HepG2 (cell line): ENCODE results near the gene STOML2. TPM values are rescaled to one million over a fixed set of nuclear protein-coding genes. Genes with fewer than 3 reads are reported as not detected.
A peak's percentile ranks its signal among the peaks of the same experiment; 100 is the strongest.

ENCODE experiments used
- MAFF ChIP-seq: IDR thresholded peaks from 2 replicates; pipeline ENCODE4 v1.6.1; 2011; ENCODE audit warnings: low read depth, low read length, improper control_type of control experiment
- PAWR ChIP-seq: sonication (generic); formaldehyde crosslinking; IDR thresholded peaks from 2 replicates; pipeline ENCODE4 v1.4.0; 2020; ENCODE audit warnings: missing genetic modification reagents, mild to moderate bottlenecking, borderline replicate concordance
- STAG1 ChIP-seq: sonication (generic); formaldehyde crosslinking; IDR thresholded peaks from 2 replicates; pipeline ENCODE4 v1.4.0; 2020; ENCODE audit warnings: missing genetic modification reagents
- ZC3H13 ChIP-seq: sonication (generic); formaldehyde crosslinking; IDR thresholded peaks from 2 replicates; pipeline ENCODE4 v1.8.1; 2023; ENCODE audit warnings: mild to moderate bottlenecking, missing genetic modification reagents, moderate library complexity
- ZKSCAN5 ChIP-seq: sonication (generic); formaldehyde crosslinking; IDR thresholded peaks from 2 replicates; pipeline ENCODE4 v1.5.1; 2020; ENCODE audit warnings: mild to moderate bottlenecking, missing genetic modification reagents
- ZMYM3 ChIP-seq: sonication (generic); formaldehyde crosslinking; IDR thresholded peaks from 2 replicates; pipeline ENCODE4 v1.5.1; 2020; ENCODE audit warnings: mild to moderate bottlenecking, missing genetic modification reagents
- ZNF180 ChIP-seq: sonication (generic); formaldehyde crosslinking; IDR thresholded peaks from 2 replicates; pipeline ENCODE4 v1.4.0; 2020; ENCODE audit warnings: low read depth, missing genetic modification reagents, borderline replicate concordance
- ZNF354B ChIP-seq: sonication (generic); formaldehyde crosslinking; IDR thresholded peaks from 2 replicates; pipeline ENCODE4 v1.8.0; 2022; ENCODE audit warnings: mild to moderate bottlenecking, missing genetic modification reagents
- polyA plus RNA-seq, 8 experiments: library from polyadenylated mRNA; depleted of rRNA in 3 of 8; stranded (reverse) in 7 of 8; unstranded in 1 of 8; fragments of >200 nt; fragmentation: Illumina TruSeq in 4 of 8; extraction: Trizol in 4 of 8; gene quantifications; 2 replicates each; pipeline versions ENCODE4 v1.2.1 to v1.2.3, GENCODE V29; 2011 to 2016; ENCODE audit warnings: low read depth in 4 of 8, missing spikeins in 1 of 8, mixed read lengths in 1 of 8; ENCODE audit not compliant: insufficient read depth in 1 of 8
- total RNA-seq, 5 experiments: library from RNA; depleted of rRNA; stranded (reverse); fragments of >200 nt; fragmentation: Illumina TruSeq; extraction: Trizol; gene quantifications; 2 replicates each; pipeline ENCODE4 v1.2.3, GENCODE V29; 2016; ENCODE audit warnings: low read depth in 1 of 5
- TF ChIP-seq, protein P1 (sequence below): sonication (generic); formaldehyde crosslinking; IDR thresholded peaks from 2 replicates; pipeline ENCODE4 v1.5.0; 2020; ENCODE audit warnings: mild to moderate bottlenecking, missing genetic modification reagents, borderline replicate concordance
- TF ChIP-seq, protein P2 (sequence below), 2 experiments: sonication (generic) in 1 of 2; formaldehyde crosslinking in 1 of 2; IDR thresholded peaks; 2 replicates each; pipeline versions ENCODE4 v1.5.1 to v1.6.1; 2011 to 2020; ENCODE audit warnings: borderline replicate concordance in 1 of 2, low read depth in 1 of 2, low read length in 1 of 2, mild to moderate bottlenecking in 1 of 2, missing genetic modification reagents in 1 of 2, moderate library complexity in 1 of 2
- TF ChIP-seq, protein P3 (sequence below): sonication (generic); formaldehyde crosslinking; IDR thresholded peaks from 2 replicates; pipeline ENCODE4 v1.4.0; 2020; ENCODE audit warnings: missing genetic modification reagents
- TF ChIP-seq, protein P4 (sequence below): IDR thresholded peaks from 2 replicates; pipeline ENCODE4 v1.6.1; 2016; ENCODE audit warnings: missing compliant biosample characterization, missing genetic modification reagents, borderline replicate concordance
- TF ChIP-seq, protein P5 (sequence below): sonication (generic); formaldehyde crosslinking; conservative IDR thresholded peaks from 2 replicates; pipeline ENCODE4 v1.4.0; 2020; ENCODE audit warnings: mild to moderate bottlenecking, missing genetic modification reagents, moderate library complexity

The STOML2 gene
- total and polyA plus RNA-seq, 2 of the 13 experiments (the other 11 are each of a cell fraction or from before 2014, with no cell fraction given), result 245 to 250 TPM

DNA sequence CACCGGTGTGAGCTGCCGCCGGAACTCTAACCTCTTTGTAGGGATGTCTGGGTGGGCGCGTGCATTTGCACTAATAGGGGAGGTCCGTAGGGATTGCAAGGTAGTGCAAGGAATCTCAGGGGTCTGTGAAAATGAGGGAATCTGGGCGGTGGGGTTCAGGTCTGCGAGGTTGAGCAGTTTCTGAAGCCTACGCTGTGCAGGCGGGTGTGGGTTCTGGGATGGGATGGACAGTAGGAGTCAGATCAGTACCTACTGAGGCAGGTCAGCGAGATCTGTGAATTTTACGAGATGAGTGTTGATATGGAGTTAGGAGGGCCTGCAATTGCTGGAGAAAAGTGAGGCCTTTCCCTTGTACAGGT is 13.6 kb upstream of the STOML2 start (continued):
- TF ChIP-seq, protein P1, sequence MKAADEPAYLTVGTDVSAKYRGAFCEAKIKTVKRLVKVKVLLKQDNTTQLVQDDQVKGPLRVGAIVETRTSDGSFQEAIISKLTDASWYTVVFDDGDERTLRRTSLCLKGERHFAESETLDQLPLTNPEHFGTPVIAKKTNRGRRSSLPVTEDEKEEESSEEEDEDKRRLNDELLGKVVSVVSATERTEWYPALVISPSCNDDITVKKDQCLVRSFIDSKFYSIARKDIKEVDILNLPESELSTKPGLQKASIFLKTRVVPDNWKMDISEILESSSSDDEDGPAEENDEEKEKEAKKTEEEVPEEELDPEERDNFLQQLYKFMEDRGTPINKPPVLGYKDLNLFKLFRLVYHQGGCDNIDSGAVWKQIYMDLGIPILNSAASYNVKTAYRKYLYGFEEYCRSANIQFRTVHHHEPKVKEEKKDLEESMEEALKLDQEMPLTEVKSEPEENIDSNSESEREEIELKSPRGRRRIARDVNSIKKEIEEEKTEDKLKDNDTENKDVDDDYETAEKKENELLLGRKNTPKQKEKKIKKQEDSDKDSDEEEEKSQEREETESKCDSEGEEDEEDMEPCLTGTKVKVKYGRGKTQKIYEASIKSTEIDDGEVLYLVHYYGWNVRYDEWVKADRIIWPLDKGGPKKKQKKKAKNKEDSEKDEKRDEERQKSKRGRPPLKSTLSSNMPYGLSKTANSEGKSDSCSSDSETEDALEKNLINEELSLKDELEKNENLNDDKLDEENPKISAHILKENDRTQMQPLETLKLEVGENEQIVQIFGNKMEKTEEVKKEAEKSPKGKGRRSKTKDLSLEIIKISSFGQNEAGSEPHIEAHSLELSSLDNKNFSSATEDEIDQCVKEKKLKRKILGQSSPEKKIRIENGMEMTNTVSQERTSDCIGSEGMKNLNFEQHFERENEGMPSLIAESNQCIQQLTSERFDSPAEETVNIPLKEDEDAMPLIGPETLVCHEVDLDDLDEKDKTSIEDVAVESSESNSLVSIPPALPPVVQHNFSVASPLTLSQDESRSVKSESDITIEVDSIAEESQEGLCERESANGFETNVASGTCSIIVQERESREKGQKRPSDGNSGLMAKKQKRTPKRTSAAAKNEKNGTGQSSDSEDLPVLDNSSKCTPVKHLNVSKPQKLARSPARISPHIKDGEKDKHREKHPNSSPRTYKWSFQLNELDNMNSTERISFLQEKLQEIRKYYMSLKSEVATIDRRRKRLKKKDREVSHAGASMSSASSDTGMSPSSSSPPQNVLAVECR (CRISPR knock-in tag), result peak; percentile 11; the same call in 1 of the 2 replicates
- TF ChIP-seq, protein P2, sequence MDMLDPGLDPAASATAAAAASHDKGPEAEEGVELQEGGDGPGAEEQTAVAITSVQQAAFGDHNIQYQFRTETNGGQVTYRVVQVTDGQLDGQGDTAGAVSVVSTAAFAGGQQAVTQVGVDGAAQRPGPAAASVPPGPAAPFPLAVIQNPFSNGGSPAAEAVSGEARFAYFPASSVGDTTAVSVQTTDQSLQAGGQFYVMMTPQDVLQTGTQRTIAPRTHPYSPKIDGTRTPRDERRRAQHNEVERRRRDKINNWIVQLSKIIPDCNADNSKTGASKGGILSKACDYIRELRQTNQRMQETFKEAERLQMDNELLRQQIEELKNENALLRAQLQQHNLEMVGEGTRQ (IDR thresholded peaks at IDR 0.05; ENCODE audit: low read depth, low read length), result no peak
- TF ChIP-seq, protein P2 (CRISPR knock-in tag; IDR thresholded peaks at IDR 0.05; ENCODE audit: borderline replicate concordance), result peak; percentile 41; the same call in 1 of the 2 replicates
- TF ChIP-seq MAFF (no peak), ZC3H13 (no peak), PAWR (CRISPR knock-in tag) (peak; percentile 71; the same call in 1 of the 2 replicates), ZKSCAN5 (CRISPR knock-in tag) (no peak), ZMYM3 (no peak), ZNF180 (no peak), STAG1 (CRISPR knock-in tag) (no peak), ZNF354B (CRISPR knock-in tag) (no peak)
- TF ChIP-seq, protein P3, sequence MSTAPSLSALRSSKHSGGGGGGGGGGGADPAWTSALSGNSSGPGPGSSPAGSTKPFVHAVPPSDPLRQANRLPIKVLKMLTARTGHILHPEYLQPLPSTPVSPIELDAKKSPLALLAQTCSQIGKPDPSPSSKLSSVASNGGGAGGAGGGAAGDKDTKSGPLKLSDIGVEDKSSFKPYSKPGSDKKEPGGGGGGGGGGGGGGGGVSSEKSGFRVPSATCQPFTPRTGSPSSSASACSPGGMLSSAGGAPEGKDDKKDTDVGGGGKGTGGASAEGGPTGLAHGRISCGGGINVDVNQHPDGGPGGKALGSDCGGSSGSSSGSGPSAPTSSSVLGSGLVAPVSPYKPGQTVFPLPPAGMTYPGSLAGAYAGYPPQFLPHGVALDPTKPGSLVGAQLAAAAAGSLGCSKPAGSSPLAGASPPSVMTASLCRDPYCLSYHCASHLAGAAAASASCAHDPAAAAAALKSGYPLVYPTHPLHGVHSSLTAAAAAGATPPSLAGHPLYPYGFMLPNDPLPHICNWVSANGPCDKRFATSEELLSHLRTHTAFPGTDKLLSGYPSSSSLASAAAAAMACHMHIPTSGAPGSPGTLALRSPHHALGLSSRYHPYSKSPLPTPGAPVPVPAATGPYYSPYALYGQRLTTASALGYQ, result no peak
- TF ChIP-seq, protein P4, sequence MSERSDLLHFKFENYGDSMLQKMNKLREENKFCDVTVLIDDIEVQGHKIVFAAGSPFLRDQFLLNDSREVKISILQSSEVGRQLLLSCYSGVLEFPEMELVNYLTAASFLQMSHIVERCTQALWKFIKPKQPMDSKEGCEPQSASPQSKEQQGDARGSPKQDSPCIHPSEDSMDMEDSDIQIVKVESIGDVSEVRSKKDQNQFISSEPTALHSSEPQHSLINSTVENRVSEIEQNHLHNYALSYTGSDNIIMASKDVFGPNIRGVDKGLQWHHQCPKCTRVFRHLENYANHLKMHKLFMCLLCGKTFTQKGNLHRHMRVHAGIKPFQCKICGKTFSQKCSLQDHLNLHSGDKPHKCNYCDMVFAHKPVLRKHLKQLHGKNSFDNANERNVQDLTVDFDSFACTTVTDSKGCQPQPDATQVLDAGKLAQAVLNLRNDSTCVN (CRISPR knock-in tag), result no peak
- TF ChIP-seq, protein P5, sequence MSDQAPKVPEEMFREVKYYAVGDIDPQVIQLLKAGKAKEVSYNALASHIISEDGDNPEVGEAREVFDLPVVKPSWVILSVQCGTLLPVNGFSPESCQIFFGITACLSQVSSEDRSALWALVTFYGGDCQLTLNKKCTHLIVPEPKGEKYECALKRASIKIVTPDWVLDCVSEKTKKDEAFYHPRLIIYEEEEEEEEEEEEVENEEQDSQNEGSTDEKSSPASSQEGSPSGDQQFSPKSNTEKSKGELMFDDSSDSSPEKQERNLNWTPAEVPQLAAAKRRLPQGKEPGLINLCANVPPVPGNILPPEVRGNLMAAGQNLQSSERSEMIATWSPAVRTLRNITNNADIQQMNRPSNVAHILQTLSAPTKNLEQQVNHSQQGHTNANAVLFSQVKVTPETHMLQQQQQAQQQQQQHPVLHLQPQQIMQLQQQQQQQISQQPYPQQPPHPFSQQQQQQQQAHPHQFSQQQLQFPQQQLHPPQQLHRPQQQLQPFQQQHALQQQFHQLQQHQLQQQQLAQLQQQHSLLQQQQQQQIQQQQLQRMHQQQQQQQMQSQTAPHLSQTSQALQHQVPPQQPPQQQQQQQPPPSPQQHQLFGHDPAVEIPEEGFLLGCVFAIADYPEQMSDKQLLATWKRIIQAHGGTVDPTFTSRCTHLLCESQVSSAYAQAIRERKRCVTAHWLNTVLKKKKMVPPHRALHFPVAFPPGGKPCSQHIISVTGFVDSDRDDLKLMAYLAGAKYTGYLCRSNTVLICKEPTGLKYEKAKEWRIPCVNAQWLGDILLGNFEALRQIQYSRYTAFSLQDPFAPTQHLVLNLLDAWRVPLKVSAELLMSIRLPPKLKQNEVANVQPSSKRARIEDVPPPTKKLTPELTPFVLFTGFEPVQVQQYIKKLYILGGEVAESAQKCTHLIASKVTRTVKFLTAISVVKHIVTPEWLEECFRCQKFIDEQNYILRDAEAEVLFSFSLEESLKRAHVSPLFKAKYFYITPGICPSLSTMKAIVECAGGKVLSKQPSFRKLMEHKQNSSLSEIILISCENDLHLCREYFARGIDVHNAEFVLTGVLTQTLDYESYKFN, result no peak
